ENCODE results near the gene PPP2R2C.

Gene PPP2R2C

GRCh38 chr4:6426571-6427438, 45.6 kb downstream of the PPP2R2C start:
- DNase-seq (ENCODE audit: low read depth in 2 of 2) = no peak

GRCh38 chr4:6425911-6426310, 46.5 kb downstream of the PPP2R2C start:
- DNase-seq (ENCODE audit: low read depth in 2 of 2) = no peak

- DNase-seq (ENCODE audit: low read depth in 2 of 2) = no peak
These were observed 47.1 kb downstream of the PPP2R2C start for GRCh38 chr4:6425336-6425735.

GRCh38 chr4:6424425-6424824, 48.0 kb downstream of the PPP2R2C start:
- DNase-seq (ENCODE audit: low read depth in 2 of 2) = no peak

- DNase-seq (ENCODE audit: low read depth in 2 of 2) = no peak
These were observed 48.8 kb downstream of the PPP2R2C start for GRCh38 chr4:6423575-6423974.

GRCh38 chr4:6422866-6423265, 49.5 kb downstream of the PPP2R2C start:
- DNase-seq (ENCODE audit: low read depth in 2 of 2) = no peak

- DNase-seq (ENCODE audit: low read depth in 2 of 2) = no peak
These were observed 50.3 kb downstream of the PPP2R2C start for GRCh38 chr4:6422105-6422504.

- no peak for DNase-seq (ENCODE audit: low read depth in 2 of 2)
These were observed 51.0 kb downstream of the PPP2R2C start for GRCh38 chr4:6421397-6421796.

- DNase-seq (ENCODE audit: low read depth in 2 of 2) = no peak
These were observed 51.4 kb downstream of the PPP2R2C start for GRCh38 chr4:6420972-6421371.

GRCh38 chr4:6420036-6420435, 52.4 kb downstream of the PPP2R2C start:
- DNase-seq (ENCODE audit: low read depth in 2 of 2) = no peak

- no peak for DNase-seq (ENCODE audit: low read depth in 2 of 2)
These were observed 52.9 kb downstream of the PPP2R2C start for GRCh38 chr4:6419452-6420028.

GRCh38 chr4:6418193-6418755, 54.1 kb downstream of the PPP2R2C start:
- DNase-seq (ENCODE audit: low read depth in 2 of 2) = no peak

GRCh38 chr4:6417516-6418050, 54.8 kb downstream of the PPP2R2C start:
- DNase-seq (ENCODE audit: low read depth in 2 of 2) = no peak

- no peak for DNase-seq (ENCODE audit: low read depth in 2 of 2)
These were observed 55.7 kb downstream of the PPP2R2C start for GRCh38 chr4:6416518-6417286.

- no peak for DNase-seq (ENCODE audit: low read depth in 2 of 2)
These were observed 57.2 kb downstream of the PPP2R2C start for GRCh38 chr4:6415031-6415705.

- no peak for DNase-seq (ENCODE audit: low read depth in 2 of 2)
These were observed 57.8 kb downstream of the PPP2R2C start for GRCh38 chr4:6414578-6414977.

GRCh38 chr4:6410664-6411063, 61.8 kb downstream of the PPP2R2C start:
- DNase-seq (ENCODE audit: low read depth in 2 of 2) = no peak

- no peak for DNase-seq (ENCODE audit: low read depth in 2 of 2)
These were observed 62.3 kb downstream of the PPP2R2C start for GRCh38 chr4:6410068-6410467.

GRCh38 chr4:6409381-6409780, 63.0 kb downstream of the PPP2R2C start:
- DNase-seq (ENCODE audit: low read depth in 2 of 2) = no peak

- no peak for DNase-seq (ENCODE audit: low read depth in 2 of 2)
These were observed 64.2 kb downstream of the PPP2R2C start for GRCh38 chr4:6408263-6408662.

GRCh38 chr4:6405397-6405706, 67.1 kb downstream of the PPP2R2C start:
- no peak for DNase-seq (ENCODE audit: low read depth in 2 of 2)
